H9 (cell line): Measurements from ENCODE around the gene DMPK. TPM values are rescaled to one million over a fixed set of nuclear protein-coding genes. Genes with fewer than 3 reads are reported as not detected.

Experiments used
- DNase-seq: peaks from one replicate; pipeline ENCODE4 v3.0.0-alpha.2; 2017
- H2AFZ ChIP-seq: one replicate; pipeline ENCODE4 v1.6.1; 2013; ENCODE audit warnings: mild to moderate bottlenecking, low read length, control low read depth, moderate library complexity
- H2AK5ac ChIP-seq: 2 replicates; pipeline ENCODE4 v1.6.1; 2013; ENCODE audit warnings: low read length, control low read depth, mixed read lengths; ENCODE audit not compliant: insufficient read length
- H2BK120ac ChIP-seq: one replicate; pipeline ENCODE4 v1.6.1; 2013; ENCODE audit warnings: low read depth, mild to moderate bottlenecking, low read length, control low read depth, inconsistent platforms; ENCODE audit not compliant: poor library complexity, severe bottlenecking
- H2BK12ac ChIP-seq: 2 replicates; pipeline ENCODE4 v1.6.1; 2013; ENCODE audit warnings: low read length, control low read depth, mixed read lengths, low read depth; ENCODE audit not compliant: insufficient read length
- H2BK15ac ChIP-seq: 2 replicates; pipeline ENCODE4 v1.6.1; 2013; ENCODE audit warnings: low read depth, low read length, control low read depth
- H2BK20ac ChIP-seq: one replicate; pipeline ENCODE4 v1.6.1; 2013; ENCODE audit warnings: low read depth, mild to moderate bottlenecking, low read length, control low read depth, inconsistent platforms; ENCODE audit not compliant: poor library complexity, severe bottlenecking
- H2BK5ac ChIP-seq: 2 replicates; pipeline ENCODE4 v1.6.1; 2013; ENCODE audit warnings: low read length, control low read depth, mixed read lengths; ENCODE audit not compliant: insufficient read length
- H3K14ac ChIP-seq: 2 replicates; pipeline ENCODE4 v1.6.1; 2013; ENCODE audit warnings: low read length, control low read depth; ENCODE audit not compliant: insufficient read depth
- H3K18ac ChIP-seq: 2 replicates; pipeline ENCODE4 v1.6.1; 2013; ENCODE audit warnings: low read depth, mild to moderate bottlenecking, mixed read lengths, low read length, control low read depth; ENCODE audit not compliant: insufficient read length
- H3K23ac ChIP-seq: 2 replicates; pipeline ENCODE4 v1.6.1; 2013; ENCODE audit warnings: low read length, control low read depth, mixed read lengths, low read depth; ENCODE audit not compliant: insufficient read length
- H3K23me2 ChIP-seq: 2 replicates; pipeline ENCODE4 v1.6.1; 2013; ENCODE audit warnings: low read depth, mild to moderate bottlenecking, mixed read lengths, low read length, control low read depth; ENCODE audit not compliant: insufficient read length, poor library complexity, severe bottlenecking
- H3K27ac ChIP-seq: 2 replicates; pipeline ENCODE4 v1.5.1; 2013; ENCODE audit warnings: low read length, control low read depth, mixed read lengths, low read depth; ENCODE audit not compliant: insufficient read length
- H3K27me3 ChIP-seq: 2 replicates; pipeline ENCODE4 v1.6.1; 2013; ENCODE audit warnings: low read length, control low read depth, inconsistent platforms; ENCODE audit not compliant: insufficient read depth
- H3K4ac ChIP-seq: 2 replicates; pipeline ENCODE4 v1.6.1; 2013; ENCODE audit warnings: low read depth, mild to moderate bottlenecking, control low read depth, inconsistent platforms, low read length, moderate library complexity
- H3K4me1 ChIP-seq: 2 replicates; pipeline ENCODE4 v1.6.1; 2013; ENCODE audit warnings: low read length, control low read depth, inconsistent platforms; ENCODE audit not compliant: insufficient read depth
- H3K4me2 ChIP-seq: 2 replicates; pipeline ENCODE4 v1.6.1; 2013; ENCODE audit warnings: low read length, control low read depth, mixed read lengths; ENCODE audit not compliant: insufficient read length, insufficient read depth
- H3K56ac ChIP-seq: 2 replicates; pipeline ENCODE4 v1.6.1; 2013; ENCODE audit warnings: low read depth, mild to moderate bottlenecking, mixed read lengths, low read length, control low read depth; ENCODE audit not compliant: insufficient read length
- H3K79me1 ChIP-seq: 2 replicates; pipeline ENCODE4 v1.6.1; 2013; ENCODE audit warnings: low read depth, mild to moderate bottlenecking, moderate library complexity, low read length, control low read depth, inconsistent platforms; ENCODE audit not compliant: insufficient read depth, poor library complexity, severe bottlenecking
- H3K79me2 ChIP-seq: 2 replicates; pipeline ENCODE4 v1.6.1; 2013; ENCODE audit warnings: low read length, control low read depth, inconsistent platforms; ENCODE audit not compliant: insufficient read depth
- H3K9ac ChIP-seq: 2 replicates; pipeline ENCODE4 v1.6.1; 2013; ENCODE audit warnings: low read length, control low read depth, mixed read lengths; ENCODE audit not compliant: insufficient read length; ENCODE audit errors: extremely low read depth
- H3K9me3 ChIP-seq: one replicate; pipeline ENCODE4 v1.6.1; 2013; ENCODE audit warnings: low read depth, low read length, inconsistent platforms; ENCODE audit not compliant: control insufficient read depth
- H3T11ph ChIP-seq: one replicate; pipeline ENCODE4 v1.6.1; 2013; ENCODE audit warnings: mild to moderate bottlenecking, low read length, control low read depth, inconsistent platforms
- H4K20me1 ChIP-seq: one replicate; pipeline ENCODE4 v1.6.1; 2013; ENCODE audit not compliant: control insufficient read depth, insufficient read length, insufficient read depth
- H4K5ac ChIP-seq: 2 replicates; pipeline ENCODE4 v1.6.1; 2013; ENCODE audit warnings: low read depth, mild to moderate bottlenecking, mixed read lengths, low read length, control low read depth; ENCODE audit not compliant: insufficient read length
- H4K8ac ChIP-seq: replicated peaks from 2 replicates; pipeline ENCODE4 v1.6.1; 2013; ENCODE audit warnings: low read length, control low read depth, mixed read lengths, low read depth; ENCODE audit not compliant: insufficient read length
- H4K91ac ChIP-seq: 2 replicates; pipeline ENCODE4 v1.6.1; 2013; ENCODE audit warnings: low read depth, mild to moderate bottlenecking, moderate library complexity, mixed read lengths, low read length, control low read depth; ENCODE audit not compliant: insufficient read length
- H3K27ac Mint-ChIP-seq, 3 experiments: 2 replicates in 2 of 3; 3 replicates in 1 of 3; pipeline ENCODE4 v1.8.0; 2020 to 2021; ENCODE audit warnings: mixed read lengths in 3 of 3, mild to moderate bottlenecking in 1 of 3, moderate library complexity in 1 of 3
- H3K27me3 Mint-ChIP-seq: 2 replicates; pipeline ENCODE4 v1.8.0; 2021; ENCODE audit warnings: low read depth, mild to moderate bottlenecking, moderate library complexity, mixed read lengths
- H3K36me3 Mint-ChIP-seq, 3 experiments: 2 replicates in 2 of 3; 3 replicates in 1 of 3; pipeline ENCODE4 v1.8.0; 2020 to 2021; ENCODE audit warnings: low read depth in 3 of 3, mixed read lengths in 3 of 3; ENCODE audit not compliant: insufficient read depth in 1 of 3
- H3K4me1 Mint-ChIP-seq, 2 experiments: 2 replicates each; pipeline ENCODE4 v1.8.0; 2020; ENCODE audit warnings: mixed read lengths in 2 of 2
- H3K4me3 Mint-ChIP-seq, 2 experiments: 2 replicates in 1 of 2; 3 replicates in 1 of 2; pipeline ENCODE4 v1.8.0; 2020 to 2021; ENCODE audit warnings: mild to moderate bottlenecking in 2 of 2, mixed read lengths in 2 of 2, moderate library complexity in 1 of 2
- H3K9me3 Mint-ChIP-seq, 2 experiments: 2 replicates in 1 of 2; 3 replicates in 1 of 2; pipeline ENCODE4 v1.8.0; 2020; ENCODE audit warnings: mild to moderate bottlenecking in 2 of 2, mixed read lengths in 2 of 2, moderate library complexity in 1 of 2
- CTCF ChIP-seq: fragments of 200-600 bp; sonication (generic); conservative IDR thresholded peaks from 3 replicates; pipeline ENCODE4 v1.8.0; 2021; ENCODE audit warnings: antibody characterized with exemption, mild to moderate bottlenecking
- WGBS: extraction: QIAGEN DNeasy Blood & Tissue Kit; methylation state at CpG from one replicate; pipeline ENCODE4 v1.1.7; 2013; ENCODE audit warnings: missing lambda C conversion rate, low lambda C conversion rate, mixed read lengths; ENCODE audit not compliant: insufficient read length; ENCODE audit errors: extremely low coverage; 5-methylcytosine and 5-hydroxymethylcytosine counted together
- total RNA-seq: library from RNA; stranded (reverse); gene quantifications from 2 replicates; pipeline ENCODE4 v1.2.1, GENCODE V29; 2021

The DMPK gene
- total RNA-seq, 1 experiment from 2014 or later = 67.4 TPM

GRCh38 chr19:45772130-45772840 lies 10.0 kb downstream of the DMPK start:
- H4K5ac ChIP-seq = no peak overlapping the region
- H2BK120ac ChIP-seq = no peak overlapping the region
- H3K4me1 Mint-ChIP-seq = peaks cover 7 to 13% of the 10 kb centered on the region in 2 experiments
- H3K56ac ChIP-seq = no peak overlapping the region
- H2AK5ac ChIP-seq = no peak overlapping the region
- H3K27me3 ChIP-seq = no peaks in the 10 kb centered on the region
- no peaks in the 10 kb centered on the region for H4K20me1 ChIP-seq
- peaks cover 9 to 35% (median 25%) of the 10 kb centered on the region in 3 experiments for H3K36me3 Mint-ChIP-seq
- peaks cover 14% of the 10 kb centered on the region for H3K23me2 ChIP-seq
- no peak overlapping the region for H2AFZ ChIP-seq
- H3K79me2 ChIP-seq = no peaks in the 10 kb centered on the region
- no peak overlapping the region for H3K18ac ChIP-seq
- peak overlapping the region in 1 of 2 experiments; percentile 6; a peak in 2 of 5 replicates for H3K4me3 Mint-ChIP-seq
- no peak for DNase-seq
- H3K9ac ChIP-seq = no peak overlapping the region
- no peak overlapping the region for H2BK12ac ChIP-seq
- peak overlapping the region in 1 of 3 experiments; percentile 56; a peak in 3 of 7 replicates for H3K27ac Mint-ChIP-seq
- no peak overlapping the region for H3K4ac ChIP-seq
- H3K23ac ChIP-seq = no peak overlapping the region
- H4K8ac ChIP-seq = no peak overlapping the region
- H3K4me1 ChIP-seq = no peaks in the 10 kb centered on the region
- peaks cover 3% of the 10 kb centered on the region for H3K27me3 Mint-ChIP-seq
- no peaks in the 10 kb centered on the region for H3K9me3 ChIP-seq
- H3K79me1 ChIP-seq = no peaks in the 10 kb centered on the region
- H3K9me3 Mint-ChIP-seq = no peaks in the 10 kb centered on the region; a peak in 1 of 5 replicates
- no peak overlapping the region for H3K14ac ChIP-seq
- no CpG with 5 or more reads among the region's 14 CpGs for WGBS
- no peak overlapping the region for H2BK15ac ChIP-seq
- H2BK5ac ChIP-seq = no peak overlapping the region
- TF ChIP-seq CTCF = no peak
- H2BK20ac ChIP-seq = no peak overlapping the region
- no peak overlapping the region for H3K4me2 ChIP-seq
- no peak overlapping the region for H4K91ac ChIP-seq
- H3T11ph ChIP-seq = no peak overlapping the region
- no peak overlapping the region for H3K27ac ChIP-seq
